ENCODE data around the gene TMEM235.
A peak's percentile ranks its signal among the peaks of the same experiment; 100 is the strongest.

Gene TMEM235

DNA sequence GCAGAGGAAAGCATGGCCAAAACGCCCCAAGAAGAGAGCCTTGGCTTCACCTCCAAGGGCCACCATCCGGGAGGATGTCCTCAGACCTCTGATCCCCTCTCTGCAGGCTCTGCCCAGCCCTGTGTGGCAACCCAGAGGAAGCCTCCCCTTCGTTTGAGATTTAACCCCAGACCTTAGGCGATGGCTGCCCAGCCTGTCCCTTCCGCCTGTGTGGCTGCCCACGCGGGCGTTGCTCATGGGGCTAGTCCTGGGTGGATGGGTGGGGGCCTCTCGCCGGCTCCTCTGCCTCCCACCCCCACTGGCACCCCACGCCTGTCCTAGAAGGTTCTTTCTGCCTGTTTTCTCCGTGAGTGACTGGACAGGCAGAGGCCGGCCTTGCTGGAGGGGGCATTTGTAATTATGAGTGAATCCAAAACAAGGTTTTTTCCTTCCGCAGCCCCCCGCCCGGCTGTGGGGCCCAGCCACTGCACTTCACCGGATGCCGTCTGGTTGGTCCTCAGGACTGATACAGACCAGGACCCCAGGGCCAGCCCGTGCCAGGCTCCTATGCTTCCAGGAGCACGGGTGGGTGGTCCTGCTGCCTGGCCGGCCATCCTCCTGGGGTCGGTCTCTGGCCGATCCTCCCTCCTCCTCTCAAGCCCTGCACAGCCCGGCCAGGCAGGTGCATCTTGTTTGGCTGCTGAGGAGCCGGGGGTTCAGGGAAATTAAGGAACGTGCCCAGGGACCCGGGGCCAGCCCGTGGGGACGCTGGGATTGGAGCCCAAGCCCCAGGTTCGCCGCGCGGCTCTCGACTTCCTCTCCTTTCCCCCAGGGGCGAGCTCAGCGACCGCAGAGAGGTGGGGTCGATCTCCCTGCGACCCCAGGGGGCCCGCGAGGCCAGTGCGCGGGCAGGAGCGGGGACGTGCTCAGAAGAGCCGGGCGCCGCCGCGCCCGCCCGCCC, at the start of gene TMEM235:
Gene TMEM235, plus strand, starts transcription at position 636 of the 940 bp plus-strand sequence. CDS start 393 bp downstream, outside the sequence.
- Mint-ChIP-seq H3K4me1 (peaks cover 41% of the 10 kb centered on the region), H3K27me3 (peaks cover 85% of the 10 kb centered on the region), H3K27ac (peak within 1 kb of the TSS; percentile 22), H3K4me3 (no peak within 1 kb of the TSS), H3K36me3 (no peaks in the 10 kb centered on the region), H3K9me3 (no peaks in the 10 kb centered on the region)
- no peak for ATAC-seq

- Mint-ChIP-seq H3K4me3 (no peak overlapping the region), H3K9me3 (no peaks in the 10 kb centered on the region), H3K27me3 (no peaks in the 10 kb centered on the region), H3K27ac (no peak overlapping the region), H3K36me3 (peaks cover 15% of the 10 kb centered on the region), H3K4me1 (peaks cover 35% of the 10 kb centered on the region)
- no peak for ATAC-seq
These were observed 48.9 kb upstream of the TMEM235 start for GRCh38 chr17:78182504-78182903.

DNA sequence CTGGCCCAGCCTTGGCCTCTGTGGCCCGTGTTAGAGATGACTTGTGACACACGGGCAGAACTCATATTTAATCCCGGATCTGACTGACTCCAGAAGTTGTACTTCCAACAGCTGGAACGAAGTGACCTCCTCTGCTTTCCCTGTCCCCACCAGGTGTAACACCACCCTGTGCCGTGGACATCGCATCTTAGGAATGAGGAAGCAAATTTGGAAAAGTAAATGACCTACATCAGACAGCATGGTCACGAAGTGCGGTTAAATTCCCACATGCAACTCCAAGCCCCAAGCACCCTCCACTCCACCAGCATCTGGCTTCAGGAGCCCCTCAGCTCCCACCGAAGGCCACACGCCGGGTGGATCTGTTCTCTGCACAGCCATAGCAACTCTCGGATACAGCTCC, 47.5 kb upstream of the TMEM235 start:
- no peak overlapping the region for H3K27ac Mint-ChIP-seq
- H3K4me3 Mint-ChIP-seq: no peak overlapping the region
- H3K4me1 Mint-ChIP-seq: peaks cover 38% of the 10 kb centered on the region
- H3K9me3 Mint-ChIP-seq: no peaks in the 10 kb centered on the region
- H3K36me3 Mint-ChIP-seq: peaks cover 12% of the 10 kb centered on the region
- ATAC-seq: no peak
- no peaks in the 10 kb centered on the region for H3K27me3 Mint-ChIP-seq

- ATAC-seq: no peak
- Mint-ChIP-seq H3K36me3 (peaks cover 8% of the 10 kb centered on the region), H3K4me3 (no peak overlapping the region), H3K27ac (no peak overlapping the region), H3K9me3 (no peaks in the 10 kb centered on the region), H3K4me1 (peaks cover 34% of the 10 kb centered on the region), H3K27me3 (no peaks in the 10 kb centered on the region)
These were observed 47.1 kb upstream of the TMEM235 start for GRCh38 chr17:78184351-78184750.

- Mint-ChIP-seq H3K27me3 (no peaks in the 10 kb centered on the region), H3K9me3 (no peaks in the 10 kb centered on the region), H3K36me3 (peaks cover 8% of the 10 kb centered on the region), H3K4me1 (peaks cover 30% of the 10 kb centered on the region), H3K27ac (no peak overlapping the region), H3K4me3 (no peak overlapping the region)
- ATAC-seq: no peak
These were observed 46.6 kb upstream of the TMEM235 start for GRCh38 chr17:78184868-78185267.

DNA sequence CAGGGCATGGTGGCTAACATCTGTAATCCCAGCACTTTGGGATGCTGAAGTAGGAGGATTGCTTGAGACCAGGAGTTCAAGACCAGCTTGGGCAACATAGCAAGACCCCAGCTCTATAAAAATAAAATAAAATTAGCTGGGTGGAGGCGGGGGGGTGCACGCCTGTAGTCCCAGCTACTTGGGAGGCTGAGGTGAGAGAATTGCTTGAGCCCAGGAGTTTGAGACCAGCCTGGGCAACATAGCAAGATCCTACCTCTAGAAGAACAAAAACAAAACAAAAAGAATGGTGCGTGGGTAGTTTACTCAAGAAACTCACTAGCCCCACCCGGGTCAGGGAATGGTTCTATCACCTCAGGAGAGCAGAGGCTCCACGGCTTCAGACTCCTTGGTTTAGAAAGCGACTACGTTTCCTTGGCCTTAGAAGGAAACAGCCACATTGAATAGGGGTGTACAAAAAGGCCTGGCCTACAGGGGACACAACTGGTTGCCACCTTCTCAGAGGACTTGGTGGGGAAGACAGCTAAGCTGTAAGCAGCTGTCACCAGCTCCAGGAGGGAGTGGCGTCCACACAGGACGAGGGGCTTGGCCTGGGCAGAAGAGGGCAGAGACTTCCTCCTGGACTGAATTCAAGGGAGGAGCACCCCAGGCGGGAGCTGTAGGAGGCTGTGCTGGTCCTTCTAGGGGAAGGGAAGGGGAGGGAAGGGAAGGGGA, 45.3 kb upstream of the TMEM235 start:
- H3K36me3 Mint-ChIP-seq: peaks cover 13% of the 10 kb centered on the region
- no peaks in the 10 kb centered on the region for H3K9me3 Mint-ChIP-seq
- H3K4me3 Mint-ChIP-seq: peak overlapping the region; percentile 78
- peaks cover 28% of the 10 kb centered on the region for H3K4me1 Mint-ChIP-seq
- peak; percentile 1 for ATAC-seq
- H3K27ac Mint-ChIP-seq: peak overlapping the region; percentile 3
- H3K27me3 Mint-ChIP-seq: no peaks in the 10 kb centered on the region

DNA sequence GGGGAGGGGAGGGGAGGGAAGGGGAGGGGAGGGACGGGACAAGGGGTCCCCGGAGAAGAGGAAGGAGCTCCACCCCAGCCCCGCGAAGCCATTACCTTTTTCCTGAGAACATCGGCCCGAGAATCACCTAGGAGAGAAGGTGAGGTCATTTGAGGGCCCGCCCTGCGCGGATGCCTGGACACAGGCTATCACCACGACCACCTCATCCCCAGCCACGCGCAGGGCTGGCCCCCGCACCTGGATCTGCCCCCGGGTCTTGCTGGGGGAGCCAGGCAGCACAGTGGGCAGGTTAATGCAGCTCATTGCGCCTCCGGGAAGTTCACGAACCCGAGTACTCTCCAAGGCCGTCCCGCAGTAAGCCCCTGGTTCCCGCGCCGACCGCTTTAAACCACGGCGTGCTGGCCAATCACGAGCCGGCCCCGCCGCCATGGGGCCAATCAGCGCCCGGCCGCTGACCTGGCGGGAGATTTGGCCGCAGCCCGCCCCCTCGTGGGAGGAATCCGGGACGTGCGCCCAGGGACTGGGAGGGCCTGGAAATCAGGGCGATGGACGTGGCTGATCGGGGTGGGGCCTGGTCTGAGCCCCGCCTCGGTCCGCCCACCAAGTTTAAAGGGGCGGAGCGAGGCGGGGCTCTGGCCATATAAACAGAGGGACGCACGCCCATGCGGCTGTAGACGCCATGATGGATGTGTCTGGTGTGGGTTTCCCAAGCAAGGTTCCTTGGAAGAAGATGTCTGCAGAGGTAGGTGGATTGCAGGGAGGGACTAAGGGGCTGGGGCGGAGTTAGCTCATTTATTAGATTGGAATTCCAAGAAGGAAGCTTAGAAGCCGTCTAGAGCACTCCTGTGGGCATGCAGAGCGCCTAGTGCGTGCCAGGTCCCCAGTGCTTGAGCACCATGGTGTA, 44.5 kb upstream of the TMEM235 start, which contains the start of the genes AFMID and TK1:
Gene AFMID, plus strand, starts transcription at position 671 of the 904 bp plus-strand sequence. Its CDS starts 9 bp downstream, at position 680.
Gene TK1, minus strand, starts transcription at position 361 of the 904 bp plus-strand sequence. Its CDS starts 58 bp downstream, at position 303.
- peaks cover 28% of the 10 kb centered on the region for H3K4me1 Mint-ChIP-seq
- H3K27ac Mint-ChIP-seq: peak within 1 kb of the TSS; percentile 3
- H3K9me3 Mint-ChIP-seq: no peaks in the 10 kb centered on the region
- H3K36me3 Mint-ChIP-seq: peaks cover 17% of the 10 kb centered on the region
- peak; percentile 97 for ATAC-seq
- peak within 1 kb of the TSS; percentile 78 for H3K4me3 Mint-ChIP-seq
- H3K27me3 Mint-ChIP-seq: no peaks in the 10 kb centered on the region

DNA sequence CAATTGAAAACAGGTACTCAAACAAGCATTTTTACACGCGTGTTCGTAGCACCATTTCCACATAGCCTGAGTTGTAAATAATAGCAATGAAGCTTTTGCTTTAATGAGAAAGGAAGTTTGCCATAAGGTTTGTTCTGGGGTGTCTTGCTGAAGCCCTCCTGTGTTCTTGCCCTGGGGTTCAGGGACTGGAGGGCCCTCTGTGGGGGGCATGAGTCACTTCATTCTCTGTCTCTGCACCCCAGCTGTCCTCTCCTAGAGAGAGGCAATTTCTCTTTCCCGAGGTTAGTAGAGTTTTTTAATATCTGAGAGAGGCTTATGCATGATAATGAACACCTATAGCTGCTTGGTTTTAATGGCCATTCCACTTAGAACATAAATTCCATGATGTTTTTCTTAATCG, 34.7 kb upstream of the TMEM235 start:
- Mint-ChIP-seq H3K4me3 (no peak overlapping the region), H3K9me3 (no peaks in the 10 kb centered on the region), H3K27me3 (no peaks in the 10 kb centered on the region), H3K36me3 (peaks cover 33% of the 10 kb centered on the region), H3K4me1 (peaks cover 21% of the 10 kb centered on the region), H3K27ac (peak overlapping the region; percentile 55)
- no peak for ATAC-seq

DNA sequence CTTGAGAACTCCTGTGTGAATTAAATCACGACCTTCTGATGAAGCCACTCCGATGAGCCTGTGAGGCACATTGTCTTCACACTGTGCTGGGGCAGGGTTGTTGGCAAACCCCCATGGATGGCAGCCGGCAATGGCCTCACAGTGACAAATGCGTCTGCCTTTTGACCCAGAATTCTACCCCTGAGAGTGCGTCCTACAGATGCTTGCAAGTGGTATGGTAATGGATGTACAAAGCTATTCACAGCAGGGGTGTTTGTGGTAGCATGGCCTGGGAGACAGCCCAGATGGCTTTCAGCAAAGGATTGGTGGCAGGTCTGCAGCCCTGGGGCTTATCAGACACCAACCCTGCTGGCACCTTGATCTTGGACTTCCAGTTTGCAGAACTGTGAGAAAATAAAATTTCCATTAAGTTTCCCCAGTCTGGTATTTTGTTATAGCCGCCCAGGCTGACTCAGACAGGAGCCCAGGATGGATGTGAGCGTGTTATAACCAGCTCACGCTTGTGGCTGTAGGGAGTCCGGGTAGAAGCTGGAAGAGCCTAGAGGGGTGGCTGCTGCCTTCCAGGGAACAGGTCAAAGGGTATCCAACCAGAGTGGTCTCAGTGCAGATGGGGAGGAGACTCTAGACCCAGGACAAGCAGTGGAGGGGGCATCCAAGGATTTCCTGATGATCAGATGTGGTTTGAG, 34.1 kb upstream of the TMEM235 start:
- Mint-ChIP-seq H3K4me3 (no peak overlapping the region), H3K36me3 (peaks cover 29% of the 10 kb centered on the region)

DNA sequence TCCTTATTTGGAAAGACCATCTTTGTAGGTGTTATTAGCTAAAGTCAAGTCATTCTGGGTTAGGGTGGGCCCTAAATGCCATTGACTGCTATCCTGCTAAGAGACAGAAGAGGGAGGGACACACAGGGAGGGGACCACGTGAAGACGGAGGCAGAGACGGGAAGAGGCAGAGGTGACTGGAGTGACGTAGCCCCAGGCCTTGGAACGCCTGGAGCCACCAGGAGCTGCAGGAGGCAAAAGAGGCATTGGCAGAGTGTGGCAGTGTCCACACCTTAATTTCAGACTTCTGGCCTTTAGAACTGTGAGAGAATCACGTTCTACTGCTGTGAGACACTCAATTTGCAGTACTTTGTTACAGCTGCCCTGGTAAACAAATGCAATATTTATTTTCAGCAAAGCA, 31.0 kb upstream of the TMEM235 start:
- no peak for ATAC-seq
- Mint-ChIP-seq H3K27ac (no peak overlapping the region), H3K9me3 (no peaks in the 10 kb centered on the region), H3K4me1 (peaks cover 11% of the 10 kb centered on the region), H3K27me3 (no peaks in the 10 kb centered on the region), H3K4me3 (no peak overlapping the region), H3K36me3 (peaks cover 35% of the 10 kb centered on the region)

More for the DNA sequence above, 34.1 kb upstream of the TMEM235 start:
- peak overlapping the region; percentile 55 for H3K27ac Mint-ChIP-seq
- peaks cover 20% of the 10 kb centered on the region for H3K4me1 Mint-ChIP-seq
- no peaks in the 10 kb centered on the region for H3K27me3 Mint-ChIP-seq
- ATAC-seq: no peak
- H3K9me3 Mint-ChIP-seq: no peaks in the 10 kb centered on the region

DNA sequence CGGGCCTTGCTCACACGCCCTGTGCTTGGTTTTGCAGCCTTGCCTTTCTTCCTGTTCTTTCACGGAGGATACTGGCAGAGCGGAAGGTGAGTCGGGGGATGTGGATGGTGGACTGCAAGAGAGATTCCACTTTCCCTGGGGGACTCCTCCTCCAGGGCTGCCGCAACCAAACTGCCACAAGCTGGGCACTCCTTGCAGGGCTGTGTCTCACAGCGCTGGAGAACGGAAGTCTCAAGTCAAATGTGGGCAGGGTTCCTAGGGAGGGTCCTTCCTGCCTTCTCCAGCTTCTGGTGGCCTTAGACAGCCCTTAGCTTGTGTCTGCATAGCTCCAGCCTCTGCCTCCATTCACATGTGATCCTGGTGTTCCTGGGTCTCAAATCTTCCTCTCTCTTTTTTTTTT, 28.8 kb upstream of the TMEM235 start:
- peaks cover 32% of the 10 kb centered on the region for H3K36me3 Mint-ChIP-seq
- no peak for ATAC-seq
- peaks cover 11% of the 10 kb centered on the region for H3K4me1 Mint-ChIP-seq
- H3K4me3 Mint-ChIP-seq: no peak overlapping the region
- no peaks in the 10 kb centered on the region for H3K27me3 Mint-ChIP-seq
- H3K9me3 Mint-ChIP-seq: no peaks in the 10 kb centered on the region
- H3K27ac Mint-ChIP-seq: no peak overlapping the region

GRCh38 chr17:78204387-78205123, 26.9 kb upstream of the TMEM235 start:
- peaks cover under 1% of the 10 kb centered on the region for H3K4me1 Mint-ChIP-seq
- no peaks in the 10 kb centered on the region for H3K27me3 Mint-ChIP-seq
- peaks cover 24% of the 10 kb centered on the region for H3K36me3 Mint-ChIP-seq
- no peak overlapping the region for H3K4me3 Mint-ChIP-seq
- H3K27ac Mint-ChIP-seq: no peak overlapping the region
- ATAC-seq: no peak
- no peaks in the 10 kb centered on the region for H3K9me3 Mint-ChIP-seq

GRCh38 chr17:78205124-78205775, 26.2 kb upstream of the TMEM235 start:
- Mint-ChIP-seq H3K27me3 (no peaks in the 10 kb centered on the region), H3K4me3 (no peak overlapping the region), H3K4me1 (no peaks in the 10 kb centered on the region), H3K9me3 (no peaks in the 10 kb centered on the region), H3K27ac (no peak overlapping the region), H3K36me3 (peaks cover 24% of the 10 kb centered on the region)
- ATAC-seq: no peak

Data from stimulated activated memory B cell treated with anti-CD40 and anti-IgM and Interleukin-4, amounts not matched to agents 10 μg/mL and 1 μg/mL and 100 μg/mL, for 72 hours (primary cell).